OCI-LY7 (cell line): Measurements from ENCODE around the gene BEND5.

ENCODE experiments used
- EZH2phosphoT487 ChIP-seq: fragments of 200-600 bp; sonication (generic); IDR thresholded peaks from 2 replicates; pipeline ENCODE4 v1.6.1; 2018; ENCODE audit warnings: low read depth, borderline replicate concordance, mild to moderate bottlenecking, mixed run types, antibody characterized with exemption, low read length, moderate library complexity, mixed read lengths
- TF ChIP-seq, protein P1 (sequence below): fragments of 200-600 bp; sonication (generic); conservative IDR thresholded peaks from 2 replicates; pipeline ENCODE4 v1.5.1; 2014; ENCODE audit warnings: mild to moderate bottlenecking, antibody characterized with exemption, low read length, moderate library complexity, mixed read lengths

DNA sequence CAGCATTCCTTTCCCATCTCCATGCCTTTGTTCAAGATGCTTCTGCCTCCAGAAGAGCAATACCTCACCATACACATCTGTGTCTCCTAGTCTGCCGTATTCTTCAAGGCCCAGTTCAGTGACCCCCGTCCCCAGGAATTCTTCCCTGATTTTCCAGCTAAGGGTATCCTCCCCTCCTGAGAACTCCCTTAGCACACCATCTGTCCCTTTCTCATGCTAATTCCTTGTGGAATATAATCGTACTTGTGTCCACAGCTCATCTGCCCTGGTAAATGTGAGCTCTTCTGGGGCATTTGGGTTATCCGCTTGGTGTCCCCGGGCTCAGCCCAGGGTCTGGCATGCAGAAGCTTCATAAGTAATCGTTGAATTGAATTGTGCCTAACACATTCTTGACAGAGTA lies 40.9 kb downstream of the BEND5 start:
- no peak for TF ChIP-seq EZH2phosphoT487
- TF ChIP-seq, protein P1, sequence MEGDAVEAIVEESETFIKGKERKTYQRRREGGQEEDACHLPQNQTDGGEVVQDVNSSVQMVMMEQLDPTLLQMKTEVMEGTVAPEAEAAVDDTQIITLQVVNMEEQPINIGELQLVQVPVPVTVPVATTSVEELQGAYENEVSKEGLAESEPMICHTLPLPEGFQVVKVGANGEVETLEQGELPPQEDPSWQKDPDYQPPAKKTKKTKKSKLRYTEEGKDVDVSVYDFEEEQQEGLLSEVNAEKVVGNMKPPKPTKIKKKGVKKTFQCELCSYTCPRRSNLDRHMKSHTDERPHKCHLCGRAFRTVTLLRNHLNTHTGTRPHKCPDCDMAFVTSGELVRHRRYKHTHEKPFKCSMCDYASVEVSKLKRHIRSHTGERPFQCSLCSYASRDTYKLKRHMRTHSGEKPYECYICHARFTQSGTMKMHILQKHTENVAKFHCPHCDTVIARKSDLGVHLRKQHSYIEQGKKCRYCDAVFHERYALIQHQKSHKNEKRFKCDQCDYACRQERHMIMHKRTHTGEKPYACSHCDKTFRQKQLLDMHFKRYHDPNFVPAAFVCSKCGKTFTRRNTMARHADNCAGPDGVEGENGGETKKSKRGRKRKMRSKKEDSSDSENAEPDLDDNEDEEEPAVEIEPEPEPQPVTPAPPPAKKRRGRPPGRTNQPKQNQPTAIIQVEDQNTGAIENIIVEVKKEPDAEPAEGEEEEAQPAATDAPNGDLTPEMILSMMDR = no peak
